ENCODE measurements around the gene PHKG2. TPM values are rescaled to one million over a fixed set of nuclear protein-coding genes. Genes with fewer than 3 reads are reported as not detected.

The PHKG2 gene
- total RNA-seq (2021) (35.3 and 37.8 TPM in 2 replicates), Bru-seq, nascent RNA (percentile 58 among the genes with signal in this experiment), BruChase-seq, experiment 1, labeled RNA remaining after a 2-hour chase (percentile 72 among the genes with signal in this experiment), BruChase-seq, experiment 2, labeled RNA remaining after a 6-hour chase (percentile 77 among the genes with signal in this experiment)
- long read RNA-seq, full-length matches to known transcripts: 49 of 81 reads
- long read RNA-seq, partial matches to known transcripts: 5 of 81 reads
- long read RNA-seq, other reads (novel, unspliced or antisense): 27 of 81 reads

- TF ChIP-seq EZH2 (IDR thresholded peaks at IDR 0.05; ENCODE audit: borderline replicate concordance, low read depth, low read length, poor library complexity, severe bottlenecking) (no peak), CTCF (conservative IDR thresholded peaks at IDR 0.05; ENCODE audit: low read depth, low read length) (no peak)
- ChIA-PET POLR2A (ENCODE audit: low non-redundant PET) (interaction anchor here (0.6 kb wide), 1 partner anchor 605 kb away, joined by 3 read pairs; no protein-coding TSS in a partner anchor), CTCF (interaction anchor here (1.0 kb wide), 1 partner anchor 99 kb away, joined by 3 read pairs; no protein-coding TSS in a partner anchor)
- intact Hi-C loops (cut with micrococcal nuclease; ENCODE audit: unreplicated experiment): loop anchor here (5.0 kb wide), 1 partner anchor 174 kb away; the partner anchor contains the start of gene FBXL19
- Histone ChIP-seq H3K36me3 (ENCODE audit: insufficient read depth, low read length, poor library complexity, severe bottlenecking) (peaks cover 12% of the 10 kb centered on the region), H3K27ac (ENCODE audit: low read depth, low read length, poor library complexity, severe bottlenecking) (peak within 1 kb of the TSS; percentile 84), H3K4me3 (ENCODE audit: low read depth, low read length, poor library complexity, severe bottlenecking) (peak within 1 kb of the TSS; percentile 64), H3K27me3 (replicated peaks; ENCODE audit: insufficient read depth, low read depth, low read length, poor library complexity) (no peaks in the 10 kb centered on the region), H3K4me1 (ENCODE audit: insufficient read depth, low read length, poor library complexity, severe bottlenecking) (no peaks in the 10 kb centered on the region), H3K9me3 (ENCODE audit: low read depth, low read length, poor library complexity, severe bottlenecking) (no peaks in the 10 kb centered on the region)
- DNase-seq (ENCODE audit: low spot score): peak; percentile 100
- BruUV-seq (replicated peaks): no TSS peak
These were observed at the start of gene PHKG2 for GRCh38 chr16:30747799-30748633. Gene PHKG2, plus strand, starts transcription at chr16:30748425. Its CDS starts 396 bp downstream, at chr16:30748821.

GRCh38 chr16:30698816-30699614, 49.2 kb upstream of the PHKG2 start, which contains the start of gene SRCAP:
Gene SRCAP, plus strand, starts transcription at chr16:30699171. Its CDS starts 1,654 bp downstream, at chr16:30700825.
- CTCF ChIA-PET: no interaction called here
- DNase-seq (ENCODE audit: low spot score): peak; percentile 95
- H3K9me3 ChIP-seq (ENCODE audit: low read depth, low read length, poor library complexity, severe bottlenecking): no peaks in the 10 kb centered on the region
- BruUV-seq (replicated peaks): TSS peak; percentile 42
- peaks cover 16% of the 10 kb centered on the region for H3K4me1 ChIP-seq (ENCODE audit: insufficient read depth, low read length, poor library complexity, severe bottlenecking)
- H3K4me3 ChIP-seq (ENCODE audit: low read depth, low read length, poor library complexity, severe bottlenecking): peak within 1 kb of the TSS; percentile 96
- peaks cover 30% of the 10 kb centered on the region for H3K36me3 ChIP-seq (ENCODE audit: insufficient read depth, low read length, poor library complexity, severe bottlenecking)
- intact Hi-C loops (cut with micrococcal nuclease; ENCODE audit: unreplicated experiment): loop anchor here (2.0 to 10.0 kb wide), 2 partner anchors 40 to 634 kb away; partner anchors contain the start of genes ALDOA and FBRS
- peak within 1 kb of the TSS; percentile 100 for H3K27ac ChIP-seq (ENCODE audit: low read depth, low read length, poor library complexity, severe bottlenecking)
- TF ChIP-seq CTCF (conservative IDR thresholded peaks at IDR 0.05; ENCODE audit: low read depth, low read length) (no peak), EZH2 (IDR thresholded peaks at IDR 0.05; ENCODE audit: borderline replicate concordance, low read depth, low read length, poor library complexity, severe bottlenecking) (no peak)
- no peaks in the 10 kb centered on the region for H3K27me3 ChIP-seq (replicated peaks; ENCODE audit: insufficient read depth, low read depth, low read length, poor library complexity)
- POLR2A ChIA-PET (ENCODE audit: low non-redundant PET): interaction anchor here (0.6 kb wide), 1 partner anchor 84 kb away, joined by 3 read pairs; no protein-coding TSS in a partner anchor
